ENCODE data around the gene MS4A18. TPM values are rescaled to one million over a fixed set of nuclear protein-coding genes. Genes with fewer than 3 reads are reported as not detected.

Gene MS4A18
- total and polyA plus RNA-seq, 2 donors (not counting 3 experiments of a cell fraction or from before 2014, with no cell fraction given) = not detected

GRCh38 chr11:60753309-60753708 is 28.8 kb downstream of the MS4A18 start:
- no peak overlapping the region for H3K27ac ChIP-seq (ENCODE audit: insufficient read depth, low read depth, low read length)
- no peaks in the 10 kb centered on the region for H4K20me1 ChIP-seq (replicated peaks; ENCODE audit: control insufficient read depth, extremely low read depth, insufficient read depth, low read length)
- no peaks in the 10 kb centered on the region for H3K9me3 ChIP-seq (replicated peaks; ENCODE audit: control insufficient read depth, insufficient read depth, low read length)
- intact Hi-C loops (cut with micrococcal nuclease) = no loop called here
- no peak for DNase-seq (ENCODE audit: low read depth, low spot score)
- no peak overlapping the region for H3K4me2 ChIP-seq (ENCODE audit: insufficient read depth, low read length)
- BruUV-seq (replicated peaks) = no TSS peak
- dilution Hi-C loops (cut with MboI; ENCODE audit: extremely low pct_ligation_motif_present, low sequenced_read_pairs) = no loop called here
- no peaks in the 10 kb centered on the region for H3K9me1 ChIP-seq (replicated peaks; ENCODE audit: control insufficient read depth, extremely low read depth, insufficient read depth, low read length)
- no peak overlapping the region for H3K9ac ChIP-seq (replicated peaks; ENCODE audit: extremely low read depth, insufficient read depth, low read length)
- H3K4me1 ChIP-seq (ENCODE audit: control insufficient read depth, extremely low read depth, insufficient read depth, low read length) = no peaks in the 10 kb centered on the region
- no peaks in the 10 kb centered on the region for H3K79me2 ChIP-seq (ENCODE audit: control insufficient read depth, insufficient read depth, low read length)
- no peak overlapping the region for H2AFZ ChIP-seq (ENCODE audit: low read depth, low read length)
- H3K36me3 ChIP-seq (ENCODE audit: control insufficient read depth in 2 of 2, extremely low read depth in 1 of 2, insufficient read depth in 2 of 2, low read length in 2 of 2) = no peaks in the 10 kb centered on the region
- peaks cover 0 to 5% of the 10 kb centered on the region in 2 experiments for H3K27me3 ChIP-seq (ENCODE audit: control insufficient read depth in 2 of 2, insufficient read depth in 2 of 2, low read length in 2 of 2)
- TF ChIP-seq EZH2 (IDR thresholded peaks at IDR 0.05; ENCODE audit: borderline replicate concordance, low read depth, low read length, severe bottlenecking) (no peak), MYC (IDR thresholded peaks at IDR 0.05; ENCODE audit: low read depth, low read length) (no peak), JUN (IDR thresholded peaks at IDR 0.05; ENCODE audit: borderline replicate concordance, insufficient read depth, insufficient read length, low read depth) (no peak), GATA2 (IDR thresholded peaks at IDR 0.05; ENCODE audit: insufficient read depth, insufficient read length, low read depth, low read length) (no peak), FOS (IDR thresholded peaks at IDR 0.05; ENCODE audit: borderline replicate concordance, insufficient read depth, low read length) (no peak), MAX (IDR thresholded peaks at IDR 0.05; ENCODE audit: insufficient read depth, insufficient read length) (no peak), CTCF (IDR thresholded peaks at IDR 0.05; ENCODE audit: extremely low read depth in 1 of 2, insufficient read depth in 1 of 2, low read depth in 1 of 2, low read length in 2 of 2) (no peak), POLR2AphosphoS5 (IDR thresholded peaks at IDR 0.05; ENCODE audit: insufficient read depth, low read depth, low read length) (no peak), POLR2A (IDR thresholded peaks at IDR 0.05; ENCODE audit: low read depth, low read length) (no peak)
- CTCF ChIA-PET = interaction anchor here (1.1 to 1.4 kb wide), 3 partner anchors 9 to 22 kb away, joined by 4 to 6 read pairs (median 4); no protein-coding TSS in a partner anchor
- POLR2A ChIA-PET = no interaction called here
- H3K4me3 ChIP-seq (replicated peaks in 1 of 3; ENCODE audit: insufficient read depth in 1 of 3, low read depth in 1 of 3, low read length in 3 of 3) = no peak overlapping the region
- no peak for FAIRE-seq

Data from endothelial cell of umbilical vein (primary cell).